GM23248 (cell line): ENCODE measurements around the gene AREG. TPM values are rescaled to one million over a fixed set of nuclear protein-coding genes. Genes with fewer than 3 reads are reported as not detected.

Experiments used
- DNase-seq: peaks from one replicate; pipeline ENCODE4 v3.0.0-alpha.2; 2015
- H2AFZ ChIP-seq: fragments of 200-600 bp; sonication (generic); 2 replicates; pipeline ENCODE4 v1.6.1; 2016; ENCODE audit warnings: antibody characterized with exemption
- H3F3A ChIP-seq: fragments of 200-600 bp; sonication (generic); 2 replicates; pipeline ENCODE4 v1.6.1; 2016; ENCODE audit warnings: mild to moderate bottlenecking, antibody characterized with exemption, mixed run types; ENCODE audit not compliant: insufficient read depth
- H3K27ac ChIP-seq: fragments of 200-600 bp; sonication (generic); 2 replicates; pipeline ENCODE4 v1.5.1; 2016; ENCODE audit warnings: mild to moderate bottlenecking
- H3K27me3 ChIP-seq: fragments of 200-600 bp; sonication (generic); replicated peaks from 2 replicates; pipeline ENCODE4 v1.6.1; 2016; ENCODE audit warnings: mild to moderate bottlenecking; ENCODE audit not compliant: insufficient read depth
- H3K36me3 ChIP-seq: fragments of 200-600 bp; sonication (generic); 2 replicates; pipeline ENCODE4 v1.6.1; 2016; ENCODE audit warnings: low read depth, mild to moderate bottlenecking
- H3K4me1 ChIP-seq: fragments of 200-600 bp; sonication (generic); 2 replicates; pipeline ENCODE4 v1.6.1; 2016; ENCODE audit warnings: mild to moderate bottlenecking; ENCODE audit not compliant: insufficient read depth
- H3K4me2 ChIP-seq: fragments of 200-600 bp; sonication (generic); one replicate; pipeline ENCODE4 v1.6.1; 2016; ENCODE audit warnings: mild to moderate bottlenecking; ENCODE audit not compliant: unreplicated experiment
- H3K4me3 ChIP-seq: fragments of 200-600 bp; sonication (generic); 2 replicates; pipeline ENCODE4 v1.5.1; 2016; ENCODE audit warnings: mild to moderate bottlenecking
- H3K79me2 ChIP-seq: fragments of 200-600 bp; sonication (generic); 2 replicates; pipeline ENCODE4 v1.6.1; 2016; ENCODE audit warnings: mild to moderate bottlenecking; ENCODE audit not compliant: insufficient read depth
- H3K9ac ChIP-seq: fragments of 200-600 bp; sonication (generic); 2 replicates; pipeline ENCODE4 v1.6.1; 2016; ENCODE audit warnings: mild to moderate bottlenecking
- H3K9me2 ChIP-seq: fragments of 200-600 bp; sonication (generic); 2 replicates; pipeline ENCODE4 v1.6.1; 2016; ENCODE audit warnings: mixed run types, mild to moderate bottlenecking, moderate library complexity; ENCODE audit not compliant: insufficient read depth
- H3K9me3 ChIP-seq: fragments of 200-600 bp; sonication (generic); one replicate; pipeline ENCODE4 v1.6.1; 2017; ENCODE audit warnings: low read depth
- H4K20me1 ChIP-seq: fragments of 200-600 bp; sonication (generic); 2 replicates; pipeline ENCODE4 v1.6.0; 2016; ENCODE audit not compliant: insufficient read depth
- EZH2 ChIP-seq: fragments of 200-600 bp; sonication (generic); IDR thresholded peaks from 2 replicates; pipeline ENCODE4 v1.6.1; 2018; ENCODE audit warnings: antibody characterized with exemption, mild to moderate bottlenecking; ENCODE audit not compliant: insufficient read depth, poor library complexity, severe bottlenecking
- EZH2phosphoT487 ChIP-seq: fragments of 200-600 bp; sonication (generic); IDR thresholded peaks from 2 replicates; pipeline ENCODE4 v1.6.1; 2018; ENCODE audit warnings: antibody characterized with exemption, moderate library complexity, mild to moderate bottlenecking, low read depth; ENCODE audit not compliant: insufficient read depth
- WGBS, 2 experiments: methylation state at CpG; one replicate each; pipeline ENCODE4 v1.1.6; 2015 to 2017; ENCODE audit warnings: low lambda C conversion rate in 2 of 2, low coverage in 1 of 2; ENCODE audit errors: missing lambda C conversion rate in 2 of 2; 5-methylcytosine and 5-hydroxymethylcytosine counted together
- in situ Hi-C: fragments of 300-500 bp; cut with MboI; formaldehyde crosslinking; loops from 2 replicates; pipeline ENCODE4 v1.15.0; 2020
- polyA plus RNA-seq: library from polyadenylated mRNA; unstranded; fragments of >200 nt; fragmentation: Nextera tagmentation; extraction: Ambion mirVana; gene quantifications from 2 replicates; pipeline ENCODE4 v1.2.1, GENCODE V29; 2016
- total RNA-seq: library from RNA; depleted of rRNA; stranded (reverse); fragments of >200 nt; shearing (Covaris generic); gene quantifications from 2 replicates; pipeline ENCODE4 v1.2.3, GENCODE V29; 2014

AREG gene
- total and polyA plus RNA-seq, 2 experiments from 2014 or later = 0.76 to 0.97 TPM

GRCh38 chr4:74400395-74400794 lies 44.5 kb upstream of the AREG start:
- no peak for DNase-seq
- Histone ChIP-seq H3K4me3 (no peak overlapping the region), H3K9ac (no peak overlapping the region), H2AFZ (no peak overlapping the region), H4K20me1 (no peaks in the 10 kb centered on the region), H3K9me2 (no peaks in the 10 kb centered on the region), H3K36me3 (no peaks in the 10 kb centered on the region), H3K4me1 (no peaks in the 10 kb centered on the region), H3F3A (no peaks in the 10 kb centered on the region), H3K27ac (no peak overlapping the region), H3K9me3 (no peaks in the 10 kb centered on the region), H3K4me2 (no peak overlapping the region), H3K79me2 (no peaks in the 10 kb centered on the region), H3K27me3 (no peaks in the 10 kb centered on the region)
- in situ Hi-C loops = no loop called here
- TF ChIP-seq EZH2phosphoT487 (no peak), EZH2 (no peak)
- 60 to 68% methylated on average over 10 of the region's 10 CpGs for WGBS, 2 experiments

- H3K4me2 ChIP-seq = no peak overlapping the region
- in situ Hi-C loops = no loop called here
- DNase-seq = no peak
- no peak overlapping the region for H2AFZ ChIP-seq
- peaks cover 3% of the 10 kb centered on the region; the same call in 1 of the 2 replicates for H3K4me1 ChIP-seq
- no peaks in the 10 kb centered on the region for H4K20me1 ChIP-seq
- H3F3A ChIP-seq = peaks cover 3% of the 10 kb centered on the region; the same call in 1 of the 2 replicates
- H3K9me2 ChIP-seq = no peaks in the 10 kb centered on the region; the same call in 1 of the 2 replicates
- no peaks in the 10 kb centered on the region for H3K36me3 ChIP-seq
- no peak overlapping the region for H3K9ac ChIP-seq
- no peak overlapping the region for H3K27ac ChIP-seq
- no peaks in the 10 kb centered on the region for H3K27me3 ChIP-seq
- WGBS, 2 experiments = 47 to 58% methylated on average over 5 of the region's 5 CpGs
- H3K79me2 ChIP-seq = no peaks in the 10 kb centered on the region
- no peak overlapping the region for H3K4me3 ChIP-seq
- TF ChIP-seq EZH2 = no peak
- TF ChIP-seq EZH2phosphoT487 = no peak
- H3K9me3 ChIP-seq = no peaks in the 10 kb centered on the region
These were observed 42.1 kb upstream of the AREG start for GRCh38 chr4:74402692-74403456.

- H3K9me2 ChIP-seq = no peaks in the 10 kb centered on the region; the same call in 1 of the 2 replicates
- no peak for TF ChIP-seq EZH2
- TF ChIP-seq EZH2phosphoT487 = no peak
- no peak overlapping the region for H2AFZ ChIP-seq
- no peak overlapping the region for H3K4me3 ChIP-seq
- H3K4me1 ChIP-seq = peaks cover 27% of the 10 kb centered on the region
- no peaks in the 10 kb centered on the region for H3K27me3 ChIP-seq
- no peaks in the 10 kb centered on the region for H3K36me3 ChIP-seq
- no peaks in the 10 kb centered on the region for H3K9me3 ChIP-seq
- no peaks in the 10 kb centered on the region for H3K79me2 ChIP-seq
- no peak overlapping the region for H3K4me2 ChIP-seq
- no peak for DNase-seq
- H3F3A ChIP-seq = peaks cover 11% of the 10 kb centered on the region; the same call in 1 of the 2 replicates
- H3K27ac ChIP-seq = no peak overlapping the region
- in situ Hi-C loops = no loop called here
- H3K9ac ChIP-seq = no peak overlapping the region
- H4K20me1 ChIP-seq = no peaks in the 10 kb centered on the region
These were observed 37.0 kb upstream of the AREG start for GRCh38 chr4:74407891-74408290.

GRCh38 chr4:74408639-74409038 lies 36.3 kb upstream of the AREG start:
- no peak overlapping the region for H3K27ac ChIP-seq
- TF ChIP-seq EZH2phosphoT487 (no peak), EZH2 (no peak)
- peak; percentile 70 for DNase-seq
- no peak overlapping the region for H3K4me2 ChIP-seq
- H3K36me3 ChIP-seq = no peaks in the 10 kb centered on the region
- no peak overlapping the region for H3K9ac ChIP-seq
- H3F3A ChIP-seq = peaks cover 11% of the 10 kb centered on the region; the same call in 1 of the 2 replicates
- no peaks in the 10 kb centered on the region for H3K9me3 ChIP-seq
- H3K4me1 ChIP-seq = peaks cover 27% of the 10 kb centered on the region
- 53 to 57% methylated on average over 3 of the region's 3 CpGs for WGBS, 2 experiments
- no peak overlapping the region for H2AFZ ChIP-seq
- no peaks in the 10 kb centered on the region for H3K27me3 ChIP-seq
- in situ Hi-C loops = no loop called here
- H3K4me3 ChIP-seq = no peak overlapping the region
- H3K9me2 ChIP-seq = no peaks in the 10 kb centered on the region; the same call in 1 of the 2 replicates
- H4K20me1 ChIP-seq = no peaks in the 10 kb centered on the region
- H3K79me2 ChIP-seq = no peaks in the 10 kb centered on the region
